IPS-11a (cell line): Measurements from ENCODE around the gene WBP2.
"Not testable (repeated sequence)": the region's sequence is repeated elsewhere in the genome, so short reads cannot be mapped to it uniquely, and the experiment has no call there.

Source experiments
- H3K4me3 ChIP-seq: one replicate; pipeline ENCODE4 v1.5.1; 2013; ENCODE audit warnings: low read depth, low read length, control low read depth

The WBP2 gene

DNA sequence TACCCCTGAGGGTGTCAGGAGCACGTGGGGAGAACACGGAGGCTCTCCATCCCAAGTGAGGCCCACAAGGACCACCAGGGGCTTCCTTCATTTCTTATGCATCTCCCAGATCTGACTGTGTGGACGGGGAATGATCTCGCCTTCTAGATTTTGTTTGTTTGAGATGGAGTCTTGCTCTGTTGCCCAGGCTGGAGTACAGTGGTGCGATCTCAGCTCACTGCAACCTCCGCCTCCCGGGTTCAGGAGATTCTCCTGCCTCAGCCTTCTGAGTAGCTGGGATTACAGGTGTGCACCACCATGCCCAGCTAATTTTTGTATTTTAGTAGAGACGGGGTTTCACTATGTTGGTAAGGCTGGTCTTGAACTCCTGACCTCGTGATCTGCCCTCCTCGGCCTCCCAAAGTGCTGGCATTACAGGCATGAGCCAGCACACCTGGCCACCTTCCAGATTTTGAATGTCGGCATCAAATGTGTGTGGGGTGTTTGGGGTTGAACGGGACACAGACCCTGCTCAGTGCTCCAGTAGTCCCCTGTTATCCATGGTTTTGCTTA, 13.7 kb upstream of the WBP2 start:
- H3K4me3 ChIP-seq, result not testable (repeated sequence)

DNA sequence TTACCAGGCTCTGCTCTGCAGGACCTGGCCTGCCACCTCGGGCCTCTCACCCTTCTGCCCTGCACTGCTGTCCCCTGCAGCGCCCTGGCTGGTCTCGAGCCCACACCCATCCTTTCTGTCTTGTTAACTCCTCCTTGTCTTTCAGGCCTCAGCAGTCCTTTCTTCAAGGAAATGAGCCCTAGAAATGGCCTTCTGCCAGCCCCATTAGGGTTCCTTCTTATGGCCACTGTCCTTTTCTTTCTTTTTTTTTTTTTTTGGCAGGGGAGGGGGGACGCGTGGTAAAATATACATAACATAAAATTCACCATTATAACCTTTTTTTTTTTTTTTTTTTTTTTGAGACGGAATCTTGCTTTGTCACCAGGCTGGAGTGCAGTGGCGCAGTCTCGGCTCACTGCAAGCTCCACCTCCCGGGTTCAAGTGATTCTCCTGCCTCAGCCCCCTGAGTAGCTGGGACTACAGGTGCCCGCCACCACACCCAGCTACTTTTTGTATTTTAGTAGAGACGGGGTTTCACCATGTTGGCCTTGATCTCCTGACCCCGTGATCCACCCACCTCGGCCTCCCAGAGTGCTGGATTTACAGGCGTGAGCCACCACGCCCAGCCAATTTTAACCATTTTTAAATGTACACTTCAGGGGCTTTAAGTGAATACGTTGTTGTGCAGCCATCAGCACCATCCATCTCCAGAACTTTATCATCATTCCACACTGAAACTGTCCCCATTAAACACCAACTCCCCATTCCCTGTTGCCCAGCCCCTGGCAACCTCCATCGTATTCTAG, 10.5 kb upstream of the WBP2 start:
- H3K4me3 ChIP-seq, result not testable (repeated sequence)

DNA sequence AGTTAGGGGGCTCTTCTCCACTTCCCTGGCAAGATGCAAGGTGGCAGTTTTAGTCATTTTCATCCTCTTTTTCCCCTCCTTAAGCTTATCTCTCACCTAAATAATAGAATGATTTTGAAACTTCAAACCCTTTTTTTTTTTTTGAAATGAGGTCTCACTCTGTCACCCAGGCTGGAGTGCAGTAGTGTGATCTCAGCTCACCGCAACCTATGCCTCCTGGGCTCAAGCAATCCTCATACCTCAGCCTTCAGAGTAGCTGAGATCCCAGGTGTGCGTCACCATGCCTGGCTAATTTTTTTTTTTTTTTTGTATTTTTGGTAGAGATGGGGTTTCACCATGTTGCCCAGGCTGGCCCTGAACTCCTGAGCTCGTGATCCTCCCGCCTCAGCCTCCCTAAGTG, 9.8 kb upstream of the WBP2 start:
- H3K4me3 ChIP-seq, result not testable (repeated sequence)

DNA sequence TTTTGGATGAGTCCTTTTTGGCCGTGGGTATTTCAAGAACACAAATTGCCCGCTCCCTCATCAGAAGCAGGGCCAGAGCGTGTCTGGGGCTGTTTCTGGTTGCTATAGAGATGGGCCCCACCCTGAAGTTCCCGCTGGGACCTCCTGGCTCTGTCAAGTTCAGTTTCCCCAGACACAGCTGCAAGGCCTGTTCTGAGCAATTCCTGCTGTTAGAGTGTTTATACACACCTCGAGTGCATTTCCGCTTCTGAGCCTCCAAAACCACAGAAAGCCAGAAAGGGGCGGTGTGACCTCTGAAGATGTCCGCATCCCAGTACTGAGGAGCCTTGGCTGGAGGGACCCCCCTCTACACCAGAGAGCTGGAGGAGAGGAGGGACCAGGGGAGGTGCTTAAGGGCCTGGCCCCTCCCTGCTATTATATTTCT, 9.3 kb upstream of the WBP2 start:
- H3K4me3 ChIP-seq, result no peak overlapping the region

DNA sequence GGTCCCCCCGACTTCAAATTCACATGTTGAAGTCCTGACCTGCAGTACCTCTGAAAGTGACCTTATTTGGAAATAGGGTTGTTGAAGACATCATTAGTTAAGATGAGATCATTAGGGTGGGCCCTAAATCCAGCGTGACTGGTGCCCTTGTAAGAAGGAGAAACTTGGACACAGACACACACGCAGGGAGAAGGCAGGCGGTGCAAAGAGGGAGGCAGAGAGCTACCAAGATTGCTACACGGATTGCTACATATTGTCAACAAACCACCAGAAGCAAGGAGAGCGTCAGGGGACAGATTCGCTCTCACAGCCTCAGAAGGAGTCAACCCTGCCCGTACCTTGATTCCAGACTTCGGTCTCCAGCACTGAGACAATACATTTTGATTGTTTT, 6.8 kb upstream of the WBP2 start:
- H3K4me3 ChIP-seq, result no peak overlapping the region

DNA sequence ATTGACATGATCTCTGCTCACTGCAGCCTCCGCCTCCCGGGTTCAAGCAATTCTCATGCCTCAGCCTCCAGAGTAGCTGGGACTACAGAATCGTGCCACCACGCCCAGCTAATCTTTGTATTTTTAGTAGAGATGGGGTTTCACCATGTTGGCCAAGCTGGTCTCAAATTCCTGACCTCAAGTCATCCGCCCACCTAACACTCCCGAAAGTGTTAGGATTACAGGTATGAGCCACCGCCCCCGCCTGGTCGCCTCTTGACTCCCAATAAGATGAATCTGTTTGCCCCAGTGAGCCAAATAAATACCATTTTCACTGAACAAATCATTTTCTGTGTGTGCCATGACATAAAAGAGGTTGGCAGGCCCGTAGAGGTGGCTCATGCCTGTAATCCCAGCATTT, 4.2 kb upstream of the WBP2 start:
- not testable (repeated sequence) for H3K4me3 ChIP-seq

DNA sequence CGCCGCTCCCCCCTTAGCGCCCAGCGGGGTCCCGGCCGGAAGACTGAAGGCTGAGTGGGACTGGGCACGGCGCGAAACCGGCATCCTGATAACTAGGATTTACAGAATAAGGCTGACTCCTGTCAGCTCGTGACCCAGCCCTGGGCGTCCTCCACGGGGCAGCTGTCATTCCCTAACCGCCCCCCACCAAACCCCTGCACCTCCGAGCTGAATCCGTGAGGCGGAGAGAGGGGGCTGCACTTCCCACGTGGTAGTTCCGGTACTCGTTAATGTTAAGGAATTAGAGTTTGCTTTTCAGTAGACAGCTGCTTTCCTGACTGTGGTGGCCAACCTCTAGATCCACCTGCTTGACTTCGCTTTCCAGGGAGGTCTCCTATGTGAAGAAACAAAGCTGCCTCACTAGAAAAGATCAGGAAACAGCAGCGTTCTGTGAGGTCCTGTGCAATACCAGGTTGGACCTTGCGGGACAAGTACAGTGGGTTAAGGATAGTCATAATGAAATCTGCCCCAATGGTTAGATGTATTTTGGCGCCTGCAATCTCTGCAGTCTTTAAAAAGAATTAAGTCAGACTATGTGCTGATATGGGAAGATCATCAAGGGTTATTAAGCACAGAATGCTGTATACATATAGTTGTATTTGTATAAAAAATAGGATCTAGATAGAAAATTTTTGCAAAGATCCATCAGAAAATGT, 1.1 kb upstream of the WBP2 start:
- peak overlapping the region; percentile 72 for H3K4me3 ChIP-seq

DNA sequence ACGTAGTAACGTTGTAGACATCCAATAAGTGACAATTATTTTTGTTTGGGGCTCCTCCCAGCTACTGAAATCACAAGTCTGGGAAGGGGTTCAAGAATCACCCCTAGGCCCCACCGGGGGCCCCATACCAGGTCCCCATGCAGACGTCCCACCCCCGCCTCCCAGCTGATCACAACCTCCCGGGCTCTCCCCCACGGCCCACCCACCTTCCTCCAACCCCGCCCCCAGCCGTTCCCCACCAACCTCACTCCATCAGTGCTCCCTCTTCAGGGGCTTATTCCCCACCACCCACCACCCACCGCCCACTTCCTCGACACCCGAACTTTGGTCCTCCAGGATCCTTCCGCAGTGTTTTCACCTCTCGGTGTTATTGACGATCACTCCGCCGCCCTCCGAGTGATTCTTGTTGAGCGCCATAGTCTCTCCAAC, 240 bp downstream of the WBP2 start:
- peak overlapping the region; percentile 55 for H3K4me3 ChIP-seq

DNA sequence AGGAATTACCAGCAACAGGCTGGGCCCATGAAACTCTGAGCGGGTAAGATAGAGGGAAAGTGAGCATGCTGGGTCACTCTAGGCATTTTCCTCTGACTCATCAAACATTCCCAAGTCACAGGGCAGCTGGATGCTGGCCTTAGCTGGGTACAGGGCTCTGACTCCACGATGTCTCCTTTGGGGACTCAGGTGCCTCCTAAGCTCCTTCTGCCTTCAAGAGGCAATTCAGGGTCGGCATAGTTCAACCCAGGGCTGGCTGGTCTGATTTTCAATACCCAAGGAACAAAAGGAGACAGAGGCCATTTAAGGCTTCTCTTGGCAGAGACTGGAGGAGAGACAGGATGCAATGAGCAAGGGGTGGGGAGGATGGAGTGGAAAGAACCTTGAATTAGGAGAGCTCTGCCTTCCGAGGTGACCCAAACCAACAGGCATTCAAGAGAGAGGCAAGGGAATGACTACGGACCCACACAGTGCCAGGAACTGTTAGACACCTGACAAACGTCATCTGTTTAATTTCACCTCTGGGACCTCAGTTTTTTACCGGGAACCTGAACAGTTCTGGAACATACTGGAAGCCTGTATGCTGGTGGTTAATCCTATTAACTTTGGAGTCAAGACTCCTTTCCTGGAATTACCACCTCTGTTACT, 910 bp downstream of the WBP2 start:
- peak overlapping the region; percentile 47 for H3K4me3 ChIP-seq

DNA sequence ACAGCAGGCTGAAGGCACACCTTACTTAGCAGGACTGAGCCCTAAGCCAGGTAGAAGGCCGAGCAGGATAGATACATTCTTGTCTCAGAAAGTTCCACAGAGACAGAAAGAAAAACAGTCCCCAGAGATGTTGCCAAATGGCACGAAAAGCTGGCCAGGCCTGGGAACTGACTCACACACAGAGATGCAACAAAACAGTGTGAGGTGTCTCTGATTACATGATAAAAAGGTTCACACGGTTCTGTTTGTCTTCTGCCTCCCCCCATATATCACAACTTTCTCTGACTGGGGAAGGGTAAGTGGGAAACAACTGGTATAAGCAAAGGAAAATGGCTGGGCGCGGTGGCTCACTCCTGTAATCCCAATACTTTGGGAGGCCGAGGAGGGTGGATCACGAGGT, 1.7 kb downstream of the WBP2 start:
- H3K4me3 ChIP-seq, result no peak overlapping the region

DNA sequence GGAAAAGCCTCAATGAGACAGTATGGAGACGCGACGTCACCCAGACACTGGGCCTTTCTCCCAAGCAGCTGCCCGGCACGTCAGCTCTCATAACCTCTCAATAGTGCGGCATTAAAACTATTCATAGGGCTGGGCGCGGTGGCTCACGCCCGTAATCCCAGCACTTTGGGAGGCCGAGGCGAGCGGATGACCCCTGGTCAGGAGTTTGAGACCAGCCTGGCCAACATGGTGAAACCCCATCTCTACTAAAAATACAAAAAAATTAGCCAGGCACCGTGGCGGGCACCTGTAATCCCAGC, 3.5 kb downstream of the WBP2 start:
- not testable (repeated sequence) for H3K4me3 ChIP-seq

DNA sequence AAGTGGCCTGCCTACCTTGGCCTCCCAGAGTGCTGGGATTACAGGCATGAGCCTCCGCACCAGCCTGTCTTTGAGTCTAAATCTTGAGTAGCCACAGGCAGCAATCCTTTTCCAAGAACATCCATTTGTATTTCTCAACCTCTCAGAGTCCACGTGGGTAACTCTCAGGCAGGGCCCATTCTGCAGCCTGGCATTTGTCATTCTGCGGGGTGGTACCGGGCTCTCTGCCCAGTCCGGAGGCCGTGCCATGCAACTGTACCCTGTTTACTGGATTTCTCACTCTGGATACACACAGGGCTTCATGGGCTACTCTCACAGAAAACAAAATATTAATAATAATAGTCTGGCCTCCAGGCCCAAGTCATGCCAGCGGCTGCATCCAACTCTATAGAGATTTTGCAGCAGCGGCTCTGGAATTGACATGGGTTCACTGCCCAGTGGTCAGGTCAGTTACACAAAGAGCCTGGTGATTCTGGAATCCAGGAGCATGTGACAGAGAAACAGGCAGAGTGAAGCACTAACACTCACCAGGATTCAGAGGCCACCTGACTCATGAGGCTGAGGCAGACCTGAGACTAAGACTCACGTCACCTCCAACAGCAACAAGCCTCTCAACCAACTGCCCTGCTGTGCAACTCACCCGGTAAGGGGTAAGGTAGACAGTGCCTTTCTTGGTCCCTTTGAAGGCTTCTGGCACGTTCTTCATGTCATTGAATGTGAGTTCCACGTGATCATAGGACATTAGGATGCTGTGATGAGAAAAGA, 4.0 kb downstream of the WBP2 start:
- no peak overlapping the region for H3K4me3 ChIP-seq

DNA sequence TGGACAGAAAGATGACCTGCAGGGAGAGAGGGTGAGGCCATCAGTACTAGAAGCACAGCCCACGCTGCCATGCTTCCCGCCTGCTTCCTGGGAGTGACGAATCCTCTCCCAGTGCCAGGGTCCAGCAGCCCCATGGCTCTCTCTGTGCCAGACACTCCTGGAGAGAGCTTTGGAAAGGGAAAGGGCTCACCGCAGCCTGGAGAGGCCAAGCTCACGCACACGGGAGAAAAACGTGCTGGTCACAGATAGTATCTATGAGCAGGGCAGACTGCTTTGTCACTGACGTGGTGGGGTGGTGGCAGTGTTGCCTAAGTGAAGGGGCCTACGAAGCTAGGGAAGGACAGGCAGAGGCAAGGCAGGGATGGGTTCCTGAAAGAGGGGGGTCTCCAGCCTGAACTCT, 5.4 kb downstream of the WBP2 start:
- no peak overlapping the region for H3K4me3 ChIP-seq

DNA sequence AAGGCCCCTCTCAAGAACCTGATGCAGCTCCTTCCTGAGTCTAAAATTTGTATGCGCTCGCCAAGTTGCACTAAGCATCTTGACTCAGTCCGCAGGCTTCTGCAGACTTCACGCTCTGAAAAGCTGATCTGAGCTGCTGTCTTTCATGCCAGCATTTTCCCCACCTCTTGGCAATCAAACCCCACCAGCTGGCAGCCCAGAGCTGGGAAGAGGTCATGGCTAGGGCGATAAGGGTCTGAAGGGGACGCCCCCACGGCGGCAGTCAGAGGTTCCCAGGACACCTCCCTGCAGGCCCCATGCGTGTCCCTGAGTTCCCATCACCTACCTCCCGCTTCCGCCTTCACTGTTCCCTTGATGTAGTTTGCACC, 5.9 kb downstream of the WBP2 start:
- H3K4me3 ChIP-seq, result no peak overlapping the region

DNA sequence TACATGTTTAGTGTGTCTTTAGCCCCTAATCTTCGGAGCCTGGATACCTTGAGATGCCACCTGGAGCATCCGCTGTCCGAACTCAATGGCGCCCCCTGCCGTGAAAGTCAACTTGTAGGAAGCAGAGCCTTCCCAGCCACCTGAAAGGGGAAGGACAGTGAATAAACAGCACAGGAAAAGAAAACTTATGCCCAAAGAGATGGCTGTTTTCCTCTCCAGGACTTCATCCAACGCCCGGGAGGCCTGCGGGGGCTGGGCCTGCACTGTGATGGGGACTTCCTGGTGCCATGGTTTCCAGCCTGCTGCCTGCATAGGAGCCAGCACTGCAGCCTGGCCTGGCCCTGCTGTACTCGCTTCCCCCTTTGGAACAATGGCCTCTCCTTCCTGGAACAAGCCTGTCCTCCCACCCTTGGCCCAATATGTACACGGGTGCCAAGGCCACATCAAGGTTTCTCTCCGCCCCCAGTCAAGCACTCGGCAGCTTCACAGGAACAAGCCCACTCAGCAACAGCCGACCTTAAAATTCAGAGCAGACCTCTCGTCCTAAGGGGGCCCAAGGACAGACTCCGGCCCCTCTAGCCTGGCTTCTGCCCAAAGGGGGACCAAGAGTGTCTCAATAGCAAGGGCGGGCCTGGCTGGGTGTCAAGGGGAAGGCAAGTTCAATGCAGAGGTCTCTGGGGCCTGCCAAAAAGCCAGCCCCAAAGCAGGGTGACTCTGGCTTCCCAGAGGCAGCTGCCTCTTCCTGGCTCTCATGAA, 6.4 kb downstream of the WBP2 start:
- no peak overlapping the region for H3K4me3 ChIP-seq

DNA sequence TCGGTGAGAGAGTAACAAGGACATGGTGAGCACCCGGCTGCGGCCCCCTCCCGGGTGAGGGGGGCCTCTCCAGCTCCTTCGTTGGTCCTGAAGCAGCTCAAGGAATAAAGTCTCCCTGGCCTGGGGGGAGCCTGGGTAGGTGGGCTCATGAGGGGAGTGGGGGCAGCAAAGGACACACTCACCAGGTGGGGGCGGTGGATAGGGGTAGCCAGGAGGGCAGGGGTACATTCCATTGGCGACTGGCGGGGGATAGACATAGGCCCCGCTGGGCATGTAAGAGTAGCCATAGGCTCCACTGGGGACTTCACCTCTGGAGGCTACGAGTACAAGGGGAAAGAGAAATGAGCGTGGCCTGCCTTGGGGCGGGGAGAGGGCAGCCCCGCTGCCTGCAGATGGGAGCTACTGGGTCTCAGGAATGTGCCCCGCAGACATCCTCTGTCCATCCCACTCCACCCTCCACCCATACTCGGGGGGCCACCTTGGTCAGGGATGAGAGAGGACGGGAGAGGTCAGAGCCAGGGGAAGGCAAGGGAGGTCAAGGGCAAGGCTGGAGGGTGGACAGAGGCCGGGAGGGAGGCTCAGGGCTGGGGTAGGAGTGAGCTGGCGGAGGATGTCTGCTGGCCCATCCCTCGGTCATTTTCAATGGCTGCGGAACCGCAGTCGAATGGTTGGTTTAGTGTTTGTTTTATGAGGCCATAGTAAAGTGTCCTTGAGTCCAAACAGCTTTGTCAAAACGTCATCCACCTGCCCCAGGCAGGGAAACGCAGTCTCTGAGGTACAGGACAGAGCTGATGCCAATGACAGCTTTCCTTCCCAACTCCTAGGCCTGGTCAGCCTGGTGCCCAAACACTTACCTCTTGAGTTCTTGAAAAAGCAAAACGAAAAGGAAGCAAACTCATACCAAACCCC, 7.3 kb downstream of the WBP2 start:
- no peak overlapping the region for H3K4me3 ChIP-seq

DNA sequence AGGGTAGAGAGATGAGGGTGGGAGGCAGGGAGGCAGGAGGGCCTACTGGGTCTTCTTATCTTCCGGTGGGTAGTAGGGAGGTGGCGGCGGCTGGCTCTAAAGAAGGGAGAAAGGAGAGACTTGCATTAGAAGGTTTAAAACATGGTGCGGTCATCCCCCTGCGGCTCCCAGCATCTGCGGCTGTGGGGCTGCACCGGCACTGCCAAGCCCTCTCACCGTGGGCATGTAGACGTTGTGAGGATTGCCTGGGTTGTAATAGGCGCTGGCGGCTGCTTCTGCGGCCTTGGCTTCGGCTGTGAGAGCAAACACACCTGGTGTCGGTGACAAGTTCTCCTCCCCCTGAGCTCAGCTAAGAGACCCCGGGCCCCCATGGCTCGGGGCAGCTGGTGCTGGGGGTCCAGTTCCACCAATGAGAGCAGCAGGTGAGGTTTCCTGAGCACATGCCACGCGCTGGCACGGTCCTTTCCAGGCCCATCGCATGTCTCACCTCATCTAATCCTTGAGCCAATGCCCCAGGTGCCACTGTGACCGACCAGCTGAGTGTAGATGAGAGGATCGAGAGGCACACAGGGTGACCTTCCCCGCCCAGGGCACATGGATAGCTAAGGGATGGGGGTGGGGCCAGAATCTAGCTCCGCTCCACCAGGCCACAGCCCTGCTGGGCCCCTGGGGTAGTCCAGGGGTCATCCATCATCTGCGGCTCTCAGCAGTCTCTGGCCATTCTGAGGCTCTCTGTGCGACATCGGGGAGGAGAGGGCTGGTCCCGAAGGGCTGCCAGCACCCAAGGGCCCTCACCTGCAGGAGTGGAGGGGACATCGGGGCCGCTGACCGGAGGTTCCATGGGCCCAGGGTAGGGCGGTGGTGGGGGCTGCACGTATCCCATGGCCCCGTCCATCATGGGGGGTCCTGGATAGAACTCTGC, 8.2 kb downstream of the WBP2 start:
- no peak overlapping the region for H3K4me3 ChIP-seq

DNA sequence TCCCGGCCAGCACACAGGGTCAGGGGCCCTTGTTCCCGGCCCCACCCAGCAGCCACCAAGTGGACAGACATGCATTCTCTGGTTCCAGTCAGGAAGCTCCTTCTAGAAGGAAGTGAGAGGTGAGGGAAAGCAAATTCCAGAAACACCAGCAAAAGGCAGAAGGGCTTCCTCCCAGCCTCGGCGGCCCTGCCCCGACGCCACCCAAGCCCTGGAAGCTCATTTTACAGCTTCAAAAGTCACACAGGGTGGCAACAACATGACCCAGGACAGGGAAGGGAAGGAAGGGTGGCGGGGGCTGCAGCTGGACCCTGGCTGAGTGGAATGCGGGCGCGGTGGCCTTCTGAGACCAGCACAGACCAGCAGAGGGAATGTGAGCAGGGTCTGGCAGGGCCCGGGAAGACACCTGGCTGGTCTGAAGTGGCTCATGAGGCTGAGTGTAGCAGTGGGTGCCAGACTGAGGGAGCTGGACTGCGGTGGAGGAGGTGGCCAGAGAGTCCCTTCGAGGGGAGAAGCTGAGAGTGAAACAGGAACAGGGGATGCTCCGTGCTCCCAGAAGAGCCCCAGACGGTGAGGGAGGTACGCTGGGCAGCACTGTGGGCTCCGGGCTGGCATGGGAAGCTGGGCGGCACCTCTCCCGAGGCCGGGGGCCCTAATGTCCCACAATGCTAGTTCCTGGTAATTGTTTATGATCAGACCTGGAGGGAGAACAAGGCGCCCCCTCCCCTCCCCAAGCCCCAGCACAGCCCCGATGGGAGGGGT, 9.0 kb downstream of the WBP2 start:
- no peak overlapping the region for H3K4me3 ChIP-seq
